ENCODE measurements around the gene CNPY2.
"Not testable (repeated sequence)": the region's sequence is repeated elsewhere in the genome, so short reads cannot be mapped to it uniquely, and the experiment has no call there.

CNPY2 gene

GRCh38 chr12:56297400-56297799 is 18.4 kb downstream of the CNPY2 start:
- Histone ChIP-seq H3K4me3 (ENCODE audit: low read depth, low read length) (no peak overlapping the region), H3K36me3 (peaks cover 57% of the 10 kb centered on the region), H3K9me3 (ENCODE audit: severe bottlenecking) (no peaks in the 10 kb centered on the region), H3K27ac (no peak overlapping the region), H3K27me3 (ENCODE audit: insufficient read depth, low read depth, severe bottlenecking) (no peaks in the 10 kb centered on the region)
- no peak for DNase-seq
- TF ChIP-seq CTCF (IDR thresholded peaks at IDR 0.05; ENCODE audit: low read depth, low read length), result no peak

GRCh38 chr12:56296295-56296694 is 19.5 kb downstream of the CNPY2 start:
- Histone ChIP-seq H3K27ac (no peak overlapping the region), H3K9me3 (ENCODE audit: severe bottlenecking) (no peaks in the 10 kb centered on the region), H3K27me3 (ENCODE audit: insufficient read depth, low read depth, severe bottlenecking) (no peaks in the 10 kb centered on the region), H3K36me3 (peaks cover 62% of the 10 kb centered on the region), H3K4me3 (ENCODE audit: low read depth, low read length) (no peak overlapping the region)
- no peak for DNase-seq
- no peak for TF ChIP-seq CTCF (IDR thresholded peaks at IDR 0.05; ENCODE audit: low read depth, low read length)

- Histone ChIP-seq H3K9me3 (ENCODE audit: severe bottlenecking) (no peaks in the 10 kb centered on the region), H3K4me3 (ENCODE audit: low read depth, low read length) (no peak overlapping the region), H3K27me3 (ENCODE audit: insufficient read depth, low read depth, severe bottlenecking) (no peaks in the 10 kb centered on the region), H3K27ac (no peak overlapping the region), H3K36me3 (peaks cover 84% of the 10 kb centered on the region)
- no peak for DNase-seq
- TF ChIP-seq CTCF (IDR thresholded peaks at IDR 0.05; ENCODE audit: low read depth, low read length), result no peak
Measured at GRCh38 chr12:56293795-56294194, 22.0 kb downstream of the CNPY2 start.

- Histone ChIP-seq H3K27ac (peak overlapping the region; percentile 62), H3K27me3 (ENCODE audit: insufficient read depth, low read depth, severe bottlenecking) (no peaks in the 10 kb centered on the region), H3K36me3 (peaks cover 75% of the 10 kb centered on the region), H3K4me3 (ENCODE audit: low read depth, low read length) (no peak overlapping the region), H3K9me3 (ENCODE audit: severe bottlenecking) (no peaks in the 10 kb centered on the region)
- no peak for TF ChIP-seq CTCF (IDR thresholded peaks at IDR 0.05; ENCODE audit: low read depth, low read length)
- DNase-seq, result no peak
Measured at GRCh38 chr12:56288705-56289387, 26.9 kb downstream of the CNPY2 start.

- DNase-seq, result no peak
- H3K36me3 ChIP-seq, result peaks cover 81% of the 10 kb centered on the region
- H3K9me3 ChIP-seq (ENCODE audit: severe bottlenecking), result no peaks in the 10 kb centered on the region
- H3K4me3 ChIP-seq (ENCODE audit: low read depth, low read length), result no peak overlapping the region
- no peak for TF ChIP-seq CTCF (IDR thresholded peaks at IDR 0.05; ENCODE audit: low read depth, low read length)
- H3K27me3 ChIP-seq (ENCODE audit: insufficient read depth, low read depth, severe bottlenecking), result no peaks in the 10 kb centered on the region
- peak overlapping the region; percentile 62 for H3K27ac ChIP-seq
Measured at GRCh38 chr12:56286044-56286830, 29.6 kb downstream of the CNPY2 start.

- H3K27me3 ChIP-seq (ENCODE audit: insufficient read depth, low read depth, severe bottlenecking); H3K27ac ChIP-seq; H3K9me3 ChIP-seq (ENCODE audit: severe bottlenecking); H3K4me3 ChIP-seq (ENCODE audit: low read depth, low read length): not testable (repeated sequence)
- H3K36me3 ChIP-seq, result peaks cover 81% of the 10 kb centered on the region
- DNase-seq, result peak; percentile 56
Measured at GRCh38 chr12:56284263-56284662, 31.5 kb downstream of the CNPY2 start.

Data from WERI-Rb-1 (cell line).